Tibial artery (tissue), 4 donors: ENCODE data around the gene NTHL1.

Experiments
- DNase-seq, 2 donors: peaks; one replicate each; pipeline ENCODE4 v3.0.0-alpha.2; 2019
- H3K27ac ChIP-seq, 2 donors: fragments of 200-600 bp; sonication (generic) in 1 of 2; 1 replicate in 1 of 2; 2 replicates in 1 of 2; pipeline ENCODE4 v1.5.1; 2018 to 2019; ENCODE audit warnings: mild to moderate bottlenecking in 1 of 2
- H3K27me3 ChIP-seq, 2 donors: fragments of 200-600 bp; sonication (generic) in 1 of 2; one replicate each; pipeline versions ENCODE4 v1.5.1 to v1.6.0; 2016 to 2019
- H3K36me3 ChIP-seq, 3 donors: fragments of 200-600 bp; sonication (generic) in 2 of 3; one replicate each; pipeline ENCODE4 v1.5.1; 2016 to 2019; ENCODE audit warnings: mild to moderate bottlenecking in 2 of 3
- H3K4me1 ChIP-seq, 4 donors: fragments of 200-600 bp; sonication (generic) in 2 of 4; 1 replicate in 3 of 4; 2 replicates in 1 of 4; pipeline ENCODE4 v1.5.1; 2016 to 2019
- H3K4me3 ChIP-seq, 2 donors: fragments of 200-600 bp; sonication (generic) in 1 of 2; 1 replicate in 1 of 2; 2 replicates in 1 of 2; pipeline ENCODE4 v1.5.1; 2018 to 2019; ENCODE audit warnings: mild to moderate bottlenecking in 2 of 2
- H3K9me3 ChIP-seq, 3 donors: fragments of 200-600 bp; sonication (generic) in 1 of 3; one replicate each; pipeline ENCODE4 v1.5.1; 2016 to 2019
- CTCF ChIP-seq, 2 experiments: fragments of 200-600 bp in 1 of 2; fragments of 450-650 bp in 1 of 2; IDR thresholded peaks; one replicate each; pipeline ENCODE4 v1.5.1; 2017 to 2019; ENCODE audit warnings: antibody characterized with exemption in 2 of 2, mild to moderate bottlenecking in 1 of 2, moderate library complexity in 1 of 2
- intact Hi-C: fragments of 100-400 bp; cut with DNase I; formaldehyde crosslinking; loops from one replicate; pipeline ENCODE4 v1.15.0; 2023; ENCODE audit warnings: low total_unique reads

Gene NTHL1

GRCh38 chr16:2023092-2024031, 24.3 kb downstream of the NTHL1 start:
- intact Hi-C loops: loop anchor here (5.0 kb wide), 1 partner anchor 119 kb away; no protein-coding TSS in a partner anchor
- peaks cover 0 to 59% (median 49%) of the 10 kb centered on the region in 4 donors for H3K4me1 ChIP-seq
- peaks cover 0 to 38% of the 10 kb centered on the region in 2 donors for H3K27me3 ChIP-seq
- no peaks in the 10 kb centered on the region for H3K36me3 ChIP-seq
- no peaks in the 10 kb centered on the region for H3K9me3 ChIP-seq
- DNase-seq: peak; percentile 88 to 94
- H3K27ac ChIP-seq: peak overlapping the region; percentile 53 to 67
- H3K4me3 ChIP-seq: peak overlapping the region; percentile 33 to 43
- TF ChIP-seq CTCF (IDR thresholded peaks at IDR 0.05): peak; percentile 96 to 98

GRCh38 chr16:2022723-2023091, 24.9 kb downstream of the NTHL1 start:
- H3K36me3 ChIP-seq: no peaks in the 10 kb centered on the region
- peaks cover 0 to 52% (median 43%) of the 10 kb centered on the region in 4 donors for H3K4me1 ChIP-seq

GRCh38 chr16:2019921-2020831, 27.5 kb downstream of the NTHL1 start:
- no peak overlapping the region for H3K4me3 ChIP-seq
- intact Hi-C loops: loop anchor here (5.0 kb wide), 1 partner anchor 122 kb away; no protein-coding TSS in a partner anchor
- no peak for TF ChIP-seq CTCF (IDR thresholded peaks at IDR 0.05)
- peaks cover 0 to 29% (median 27%) of the 10 kb centered on the region in 4 donors for H3K4me1 ChIP-seq
- H3K9me3 ChIP-seq: no peaks in the 10 kb centered on the region
- peaks cover 0 to 48% of the 10 kb centered on the region in 2 donors for H3K27me3 ChIP-seq
- H3K27ac ChIP-seq: no peak overlapping the region
- no peak for DNase-seq
- H3K36me3 ChIP-seq: no peaks in the 10 kb centered on the region

More at GRCh38 chr16:2022723-2023091, 24.9 kb downstream of the NTHL1 start:
- no peaks in the 10 kb centered on the region for H3K9me3 ChIP-seq
- H3K27ac ChIP-seq: peak overlapping the region in 1 of 2 donors; percentile 67
- intact Hi-C loops: loop anchor here (5.0 kb wide), 1 partner anchor 120 kb away; no protein-coding TSS in a partner anchor
- peak overlapping the region; percentile 12 to 43 for H3K4me3 ChIP-seq
- TF ChIP-seq CTCF (IDR thresholded peaks at IDR 0.05): no peak
- H3K27me3 ChIP-seq: peaks cover 0 to 41% of the 10 kb centered on the region in 2 donors
- no peak for DNase-seq

- no peaks in the 10 kb centered on the region for H3K9me3 ChIP-seq
Measured at GRCh38 chr16:2019518-2019920, 28.1 kb downstream of the NTHL1 start, which contains the start of gene NPW. NPW (plus strand) TSS chr16:2019785.

More at GRCh38 chr16:2019518-2019920, 28.1 kb downstream of the NTHL1 start, which contains the start of gene NPW:
- H3K4me3 ChIP-seq: no peak within 1 kb of the TSS
- peaks cover 0 to 29% (median 27%) of the 10 kb centered on the region in 4 donors for H3K4me1 ChIP-seq
- no peaks in the 10 kb centered on the region for H3K36me3 ChIP-seq
- no peak within 1 kb of the TSS for H3K27ac ChIP-seq
- peaks cover 0 to 48% of the 10 kb centered on the region in 2 donors for H3K27me3 ChIP-seq
- no peak for DNase-seq
- intact Hi-C loops: no loop called here
- no peak for TF ChIP-seq CTCF (IDR thresholded peaks at IDR 0.05)
